ENCODE data around the gene GPR155.
"Not testable (repeated sequence)": the region's sequence is repeated elsewhere in the genome, so short reads cannot be mapped to it uniquely, and the experiment has no call there.

The GPR155 gene

DNA sequence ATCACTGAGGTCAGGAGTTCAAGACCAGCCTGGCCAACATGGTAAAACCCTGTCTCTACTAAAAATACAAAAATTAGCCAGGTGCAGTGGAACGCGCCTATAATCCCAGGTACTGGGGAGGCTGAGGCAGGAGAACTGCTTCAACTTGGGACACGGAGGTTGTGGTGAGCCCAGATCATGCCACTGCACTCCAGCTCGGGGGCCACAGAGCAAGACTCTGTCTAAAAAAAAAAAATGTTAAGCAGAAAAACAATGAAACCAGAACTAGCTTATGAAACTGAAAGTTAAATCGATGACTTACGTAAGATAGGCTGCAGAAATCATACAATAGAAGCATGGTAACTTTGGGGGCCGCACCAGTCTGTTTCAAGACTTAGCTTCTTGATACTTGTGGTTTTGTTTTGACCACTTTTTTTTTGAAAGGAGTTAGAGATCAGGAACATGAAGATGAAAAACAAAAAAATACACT lies 6.2 kb upstream of the GPR155 start:
- peak; percentile 37 for DNase-seq
- in situ Hi-C loops (cut with MboI; ENCODE audit: low pct_unique_long_range_greater_than_20kb, low sequenced_read_pairs), result no loop called here

DNA sequence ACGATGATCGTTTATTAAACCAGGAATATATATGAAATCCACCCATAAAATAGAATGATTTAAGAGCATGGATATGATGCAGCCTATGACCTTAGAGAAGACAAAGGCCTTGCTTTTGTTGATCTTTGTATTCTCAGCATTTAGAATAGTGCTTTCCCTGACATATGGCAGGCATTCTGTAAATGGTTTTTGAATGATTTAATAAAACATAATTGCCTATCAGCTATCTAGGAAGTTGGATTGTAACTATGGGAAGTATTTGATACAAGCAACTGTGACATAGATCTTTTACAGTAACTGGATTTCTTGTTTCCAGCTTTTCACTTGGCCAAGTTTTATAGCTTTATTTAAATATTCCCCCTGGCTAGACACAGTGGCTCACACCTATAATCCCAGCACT lies 5.1 kb upstream of the GPR155 start:
- no peak for DNase-seq
- in situ Hi-C loops (cut with MboI; ENCODE audit: low pct_unique_long_range_greater_than_20kb, low sequenced_read_pairs), result no loop called here

DNA sequence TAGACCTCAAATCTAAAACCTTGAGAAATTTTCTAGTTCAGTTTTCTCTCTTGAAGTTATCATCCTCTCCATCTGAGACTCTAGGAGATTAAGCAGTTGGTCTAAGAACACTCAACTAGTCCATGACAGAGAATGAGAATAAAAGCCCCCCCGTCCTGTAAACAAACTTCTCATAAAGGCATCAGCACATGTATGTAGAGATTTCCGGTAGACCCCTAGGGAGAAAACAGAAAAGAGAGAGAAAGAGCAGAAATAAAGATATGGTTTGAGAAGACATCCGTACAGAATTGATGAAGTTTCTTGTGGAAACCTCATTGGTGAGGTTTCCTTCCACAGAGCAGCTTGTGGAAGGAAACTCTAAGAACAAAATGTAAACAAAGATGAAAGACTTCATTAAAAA lies 3.2 kb upstream of the GPR155 start:
- no peak for DNase-seq
- in situ Hi-C loops (cut with MboI; ENCODE audit: low pct_unique_long_range_greater_than_20kb, low sequenced_read_pairs), result no loop called here

DNA sequence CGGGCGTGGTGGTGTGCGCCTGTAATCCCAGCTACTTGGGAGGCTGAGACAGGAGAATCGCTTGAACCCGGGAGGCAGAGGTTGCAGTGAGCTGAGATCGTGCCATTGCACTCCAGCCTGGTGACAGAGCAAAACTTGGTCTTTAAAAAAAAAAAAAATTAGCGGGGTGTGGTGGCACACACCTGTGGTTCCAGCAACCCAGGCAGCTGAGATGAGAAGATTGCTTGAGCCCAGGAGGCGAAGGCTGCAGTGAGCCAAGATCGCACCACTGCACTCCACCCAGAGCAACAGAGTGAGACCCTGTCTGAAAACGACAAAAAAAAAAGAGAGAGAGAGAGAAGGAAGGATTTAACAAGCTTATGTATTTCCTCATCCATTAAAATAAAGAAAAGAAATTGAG lies 2.7 kb upstream of the GPR155 start:
- DNase-seq; in situ Hi-C loops (cut with MboI; ENCODE audit: low pct_unique_long_range_greater_than_20kb, low sequenced_read_pairs): not testable (repeated sequence)

DNA sequence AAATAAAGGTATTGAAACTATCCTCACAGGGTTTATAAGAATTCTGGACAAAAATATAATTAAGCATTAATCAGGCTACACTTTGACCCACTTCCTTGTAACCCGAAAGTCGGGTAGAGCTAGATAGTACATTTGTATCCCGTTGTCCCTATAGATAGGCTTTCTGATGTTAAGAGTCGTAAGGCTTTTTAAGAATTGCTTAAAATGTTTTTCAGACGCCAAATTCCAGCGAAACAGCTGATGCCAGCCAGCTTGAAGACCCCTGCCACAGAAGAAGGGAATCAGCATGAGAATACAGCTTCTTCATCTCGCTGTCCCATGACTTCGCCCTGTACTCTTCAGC lies 962 bp upstream of the GPR155 start:
- DNase-seq, result no peak
- in situ Hi-C loops (cut with MboI; ENCODE audit: low pct_unique_long_range_greater_than_20kb, low sequenced_read_pairs), result no loop called here

DNA sequence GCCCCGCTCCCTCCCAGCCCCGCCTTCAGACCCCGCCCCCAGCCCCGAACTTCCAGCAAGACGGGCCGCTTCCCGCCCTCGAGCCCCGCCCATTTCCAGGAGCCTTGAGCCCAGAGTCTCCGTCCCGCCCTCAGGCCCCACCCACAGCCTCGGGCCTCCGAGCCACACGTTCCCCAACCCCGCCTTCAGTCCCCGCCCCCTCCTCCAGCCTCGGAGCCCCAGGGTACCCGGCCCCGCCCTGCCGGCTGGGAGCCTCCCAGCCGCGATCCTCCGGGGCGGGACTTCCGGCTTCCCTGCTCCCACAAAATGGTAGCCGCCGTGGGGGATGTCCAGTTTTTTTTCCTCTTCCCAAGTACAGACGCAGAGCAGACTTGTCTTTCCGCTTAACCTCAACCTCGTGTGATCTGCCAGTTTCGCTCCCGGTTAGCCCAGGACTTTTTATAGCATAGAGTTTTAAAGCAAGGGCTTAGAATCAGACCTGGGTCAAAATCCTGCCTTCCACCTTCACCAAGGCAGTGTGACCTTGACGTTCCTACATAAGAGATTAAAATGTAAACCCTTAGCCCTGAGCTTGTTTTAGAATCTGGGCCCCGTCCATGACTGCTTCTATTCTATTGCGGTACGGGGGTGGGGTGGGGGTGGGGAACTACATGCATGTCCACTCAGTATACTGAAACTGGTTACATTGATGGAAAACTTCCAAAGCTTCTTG lies 435 bp upstream of the GPR155 start:
- in situ Hi-C loops (cut with MboI; ENCODE audit: low pct_unique_long_range_greater_than_20kb, low sequenced_read_pairs), result no loop called here
- peak; percentile 85 for DNase-seq

DNA sequence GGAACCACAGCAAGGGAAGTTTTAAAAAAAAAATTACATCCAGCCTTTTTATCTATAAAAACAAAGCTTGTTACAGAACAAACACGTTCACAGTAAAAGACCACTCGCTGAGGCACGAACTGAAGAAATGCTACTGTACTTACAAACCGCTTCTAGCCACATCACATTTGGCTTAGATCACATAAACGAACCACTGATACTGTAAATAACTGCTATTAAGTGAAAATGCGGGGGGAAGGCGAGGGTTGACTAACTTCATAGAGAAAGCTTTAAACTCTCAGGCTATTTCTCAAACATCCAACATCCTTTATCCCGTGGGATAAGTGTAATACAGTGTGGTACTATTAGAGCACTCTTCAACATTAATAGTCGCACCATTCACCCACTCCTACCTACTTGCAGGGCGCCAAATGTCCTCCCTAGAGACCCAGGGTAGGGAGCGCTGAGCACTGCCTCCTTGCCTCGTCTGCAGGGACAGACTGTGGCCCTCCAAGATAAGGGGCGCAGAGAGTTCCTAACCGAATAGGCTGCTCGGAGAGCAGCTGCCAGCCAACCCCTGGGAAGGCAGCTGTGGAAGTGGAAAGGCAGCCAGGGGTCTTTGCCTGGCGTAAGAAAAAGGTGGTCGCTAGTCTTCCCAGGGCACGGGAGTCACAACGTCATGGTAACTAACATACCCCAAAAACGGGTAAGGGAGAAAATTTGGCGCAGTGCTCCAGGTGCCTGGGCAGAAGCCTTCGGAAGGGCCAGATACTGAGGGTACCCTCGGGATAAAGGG lies 854 bp downstream of the GPR155 start:
- DNase-seq, result peak; percentile 63

DNA sequence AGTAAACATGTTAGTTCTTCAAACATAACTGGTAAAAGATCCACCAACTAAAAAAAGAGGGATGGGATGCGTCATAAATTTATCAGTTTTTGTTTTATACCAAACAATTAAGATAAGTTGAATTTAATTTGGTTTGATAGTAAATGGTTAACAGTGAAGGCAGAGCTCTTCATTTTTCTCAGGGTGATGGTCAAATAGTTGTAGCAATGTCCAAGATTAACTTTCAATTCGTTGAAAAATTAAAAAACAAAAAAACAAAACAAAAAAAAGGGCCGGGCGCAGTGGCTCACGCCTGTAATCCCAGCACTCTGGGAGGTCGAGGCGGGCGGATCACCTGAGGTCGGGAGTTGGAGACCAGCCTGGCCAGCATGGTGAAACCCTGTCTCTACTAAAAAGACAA lies 1.8 kb downstream of the GPR155 start:
- DNase-seq; in situ Hi-C loops (cut with MboI; ENCODE audit: low pct_unique_long_range_greater_than_20kb, low sequenced_read_pairs): not testable (repeated sequence)

More for the DNA sequence above, 854 bp downstream of the GPR155 start:
- in situ Hi-C loops (cut with MboI; ENCODE audit: low pct_unique_long_range_greater_than_20kb, low sequenced_read_pairs), result no loop called here

DNA sequence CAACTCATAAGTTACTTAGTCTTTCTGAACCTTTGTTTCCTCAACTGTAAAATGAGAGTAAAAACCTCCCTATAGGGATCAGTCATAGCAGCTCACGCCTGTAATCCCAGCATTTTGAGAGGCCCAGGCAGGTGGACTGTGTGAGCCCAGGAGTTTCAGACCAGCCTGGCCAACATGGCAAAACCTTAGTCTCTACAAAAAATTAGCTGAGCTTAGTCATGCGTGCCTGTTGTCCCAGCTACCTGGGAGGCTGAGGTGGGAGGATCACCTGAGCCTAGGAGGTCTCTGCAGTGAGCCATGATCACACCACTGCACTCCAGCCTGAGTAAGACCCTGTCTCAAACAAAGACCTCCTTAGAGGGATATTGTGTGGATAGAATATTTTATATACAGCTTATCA lies 2.3 kb downstream of the GPR155 start:
- in situ Hi-C loops (cut with MboI; ENCODE audit: low pct_unique_long_range_greater_than_20kb, low sequenced_read_pairs), result no loop called here
- DNase-seq, result no peak

DNA sequence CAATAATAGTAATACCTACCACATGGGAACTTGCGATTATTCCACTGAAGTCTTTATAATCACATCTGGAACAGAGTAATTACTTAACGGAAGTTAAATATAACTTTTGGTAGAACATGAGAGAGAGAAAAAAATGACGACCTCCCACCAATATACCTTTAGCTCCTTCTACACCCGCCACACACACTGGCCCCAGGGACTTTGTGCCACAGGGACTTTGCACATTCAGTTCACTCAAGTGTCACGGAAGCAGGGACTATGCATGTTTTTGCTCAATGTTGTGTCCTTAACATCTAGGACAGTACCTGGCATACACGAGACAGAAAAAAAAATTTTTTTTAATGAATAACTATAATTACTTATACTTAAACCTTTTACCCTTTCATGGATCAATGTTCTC lies 4.0 kb downstream of the GPR155 start:
- no peak for DNase-seq
- in situ Hi-C loops (cut with MboI; ENCODE audit: low pct_unique_long_range_greater_than_20kb, low sequenced_read_pairs), result no loop called here

DNA sequence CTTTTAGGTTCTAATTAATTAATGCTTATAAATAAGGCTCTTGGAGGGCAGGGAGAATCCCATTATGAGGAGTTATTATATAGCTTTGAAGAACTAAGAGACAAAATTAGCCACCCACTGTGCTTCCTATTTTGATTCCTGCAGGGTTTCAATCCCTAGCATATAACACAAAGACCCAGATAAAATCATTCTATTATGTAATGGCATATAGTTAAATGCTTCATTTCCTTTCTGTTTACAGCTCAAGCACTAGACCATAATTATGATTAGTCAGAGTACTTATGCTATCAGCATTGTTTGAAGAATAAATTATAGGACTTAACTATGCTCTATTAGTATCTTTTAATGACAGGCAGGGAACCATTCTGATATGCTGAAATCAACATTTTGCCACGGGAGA lies 9.1 kb downstream of the GPR155 start:
- no peak for DNase-seq
- in situ Hi-C loops (cut with MboI; ENCODE audit: low pct_unique_long_range_greater_than_20kb, low sequenced_read_pairs), result no loop called here

DNA sequence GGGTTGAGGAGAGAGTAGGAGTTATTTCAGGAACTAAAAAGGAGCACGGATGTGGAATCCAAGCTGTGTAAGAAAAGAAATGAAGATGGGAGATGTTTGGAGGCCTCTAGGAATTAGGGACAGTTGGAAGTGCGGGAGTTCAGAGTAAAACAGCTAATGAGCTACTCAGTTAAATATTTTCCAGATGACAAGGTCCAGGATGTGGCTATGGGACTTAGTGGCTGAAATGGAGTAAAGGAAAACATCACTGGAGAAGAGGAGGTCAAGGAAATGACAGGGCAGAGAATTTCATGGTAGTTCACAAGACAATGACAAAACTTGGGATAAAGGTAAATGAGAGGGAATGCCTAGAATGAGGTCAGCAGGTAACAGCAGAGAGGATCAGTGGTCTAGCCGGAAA lies 13.0 kb downstream of the GPR155 start:
- in situ Hi-C loops (cut with MboI; ENCODE audit: low pct_unique_long_range_greater_than_20kb, low sequenced_read_pairs), result loop anchor here (25.0 kb wide), 1 partner anchor 214 kb away; no protein-coding TSS in a partner anchor
- DNase-seq, result no peak

DNA sequence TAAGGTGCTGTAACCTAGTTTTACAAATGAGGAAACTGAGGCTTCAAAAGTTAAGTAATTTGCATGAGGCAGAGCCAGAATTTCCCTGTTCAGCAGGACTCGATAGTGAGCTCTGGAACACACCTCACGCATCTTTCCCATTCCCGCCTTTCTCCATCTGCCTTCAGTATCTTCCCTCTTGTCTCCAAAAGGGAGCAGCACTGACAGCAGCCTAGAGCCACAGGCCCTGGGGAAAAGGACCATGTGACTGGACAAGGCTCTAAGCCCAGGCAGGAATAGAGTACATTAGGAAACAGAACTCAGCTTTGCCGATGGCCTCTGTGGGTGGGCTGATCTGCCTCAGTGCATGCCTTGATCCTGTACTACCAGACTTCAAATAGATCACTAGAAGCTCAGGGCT lies 21.5 kb downstream of the GPR155 start:
- DNase-seq, result no peak
- in situ Hi-C loops (cut with MboI; ENCODE audit: low pct_unique_long_range_greater_than_20kb, low sequenced_read_pairs), result loop anchor here (25.0 kb wide), 1 partner anchor 222 kb away; no protein-coding TSS in a partner anchor

DNA sequence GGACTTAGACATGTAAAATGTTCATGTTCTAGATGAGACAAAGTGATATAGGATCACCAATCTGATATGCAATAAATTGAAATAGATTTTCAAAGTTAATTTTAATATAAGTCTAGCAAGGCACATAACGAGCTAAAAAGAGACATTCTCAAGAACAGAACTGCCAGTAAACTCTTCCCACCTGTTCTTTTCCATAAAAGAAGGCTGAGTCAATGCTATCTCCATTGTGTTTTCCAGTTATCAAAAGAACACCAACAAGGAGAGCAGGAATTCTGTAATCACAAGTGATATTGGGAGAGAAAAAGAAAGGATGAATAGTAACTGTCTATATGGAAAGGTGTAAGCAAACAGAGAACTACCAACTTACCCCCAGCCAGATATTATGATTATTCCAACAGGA lies 25.6 kb downstream of the GPR155 start:
- in situ Hi-C loops (cut with MboI; ENCODE audit: low pct_unique_long_range_greater_than_20kb, low sequenced_read_pairs), result loop anchor here (25.0 kb wide), 1 partner anchor 226 kb away; no protein-coding TSS in a partner anchor
- no peak for DNase-seq

DNA sequence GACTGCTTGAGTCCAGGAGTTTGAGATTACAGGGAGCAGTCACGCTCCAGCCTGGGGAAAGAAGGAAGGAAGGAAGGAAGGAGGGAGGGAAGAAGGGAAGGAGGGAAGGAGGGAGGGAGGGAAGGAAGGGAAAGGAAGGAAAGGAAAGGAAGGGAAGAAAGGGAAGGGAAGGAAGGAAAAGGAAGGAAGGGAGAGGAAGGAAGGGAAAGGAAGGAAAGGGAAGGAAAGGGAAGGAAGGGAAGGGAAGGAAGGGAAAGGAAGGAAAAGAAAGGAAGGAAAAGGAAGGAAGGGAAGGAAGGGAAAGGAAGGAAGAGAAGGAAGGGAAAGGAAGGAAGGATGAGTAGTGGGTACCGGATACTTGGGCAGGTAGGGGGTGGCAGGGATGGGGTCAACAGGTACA lies 32.3 kb downstream of the GPR155 start:
- in situ Hi-C loops (cut with MboI; ENCODE audit: low pct_unique_long_range_greater_than_20kb, low sequenced_read_pairs), result loop anchor here (25.0 kb wide), 1 partner anchor 233 kb away; no protein-coding TSS in a partner anchor
- DNase-seq, result no peak

DNA sequence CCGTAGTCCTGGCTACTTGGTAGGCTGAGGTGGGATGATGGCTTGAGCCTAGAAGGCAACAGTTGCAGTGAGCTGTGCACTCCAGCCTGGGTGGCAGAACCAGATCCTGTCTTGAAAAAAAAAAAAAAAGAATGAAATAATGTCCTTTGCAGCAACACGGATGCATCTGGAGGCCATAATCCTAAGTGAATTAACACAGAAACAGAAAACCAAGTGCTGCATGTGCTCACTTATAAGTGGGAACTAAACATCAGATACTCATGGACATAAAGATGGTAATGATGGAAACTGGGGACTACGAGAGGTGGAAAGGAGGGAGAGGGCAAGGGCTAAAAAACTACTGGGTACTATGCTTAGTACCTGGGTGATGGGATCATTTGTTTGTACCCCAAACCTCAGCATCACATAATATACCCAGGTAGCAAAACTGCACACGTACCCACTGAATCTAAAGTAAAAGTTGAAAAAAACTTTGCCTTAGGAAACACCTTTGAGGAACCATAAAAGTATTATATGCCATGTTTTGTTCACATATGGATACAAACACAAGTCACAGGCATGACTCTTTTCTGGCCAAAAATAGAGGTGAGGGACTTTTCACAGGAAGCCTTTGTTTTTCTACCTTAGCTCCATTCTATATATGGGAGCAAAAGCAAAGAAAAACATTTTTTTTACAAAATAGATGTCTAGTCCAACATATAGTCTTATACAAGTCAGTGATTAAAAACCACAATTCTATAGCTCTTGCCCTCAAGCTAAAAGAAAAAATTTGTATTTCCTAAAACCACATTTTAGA lies 36.6 kb downstream of the GPR155 start:
- no peak for DNase-seq
- in situ Hi-C loops (cut with MboI; ENCODE audit: low pct_unique_long_range_greater_than_20kb, low sequenced_read_pairs), result loop anchor here (25.0 kb wide), 1 partner anchor 237 kb away; no protein-coding TSS in a partner anchor

DNA sequence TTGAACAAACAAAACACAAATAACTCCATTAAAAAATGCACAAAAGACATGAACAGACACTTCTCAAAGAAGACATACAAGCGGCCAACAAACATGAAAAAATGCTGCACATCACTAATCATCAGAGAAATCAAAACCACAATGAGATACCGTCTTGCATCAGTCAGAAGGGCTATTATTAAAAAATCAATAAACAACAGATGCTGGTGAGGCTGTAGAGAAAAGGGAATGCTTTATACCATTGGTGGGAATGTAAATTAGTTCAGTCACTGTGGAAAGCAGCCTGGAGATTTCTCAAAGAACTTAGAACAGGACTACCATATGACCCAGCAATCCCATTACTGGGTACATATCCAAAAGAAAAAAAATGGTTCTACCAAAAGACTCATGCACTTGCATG lies 37.8 kb downstream of the GPR155 start:
- no peak for DNase-seq
- in situ Hi-C loops (cut with MboI; ENCODE audit: low pct_unique_long_range_greater_than_20kb, low sequenced_read_pairs), result no loop called here

DNA sequence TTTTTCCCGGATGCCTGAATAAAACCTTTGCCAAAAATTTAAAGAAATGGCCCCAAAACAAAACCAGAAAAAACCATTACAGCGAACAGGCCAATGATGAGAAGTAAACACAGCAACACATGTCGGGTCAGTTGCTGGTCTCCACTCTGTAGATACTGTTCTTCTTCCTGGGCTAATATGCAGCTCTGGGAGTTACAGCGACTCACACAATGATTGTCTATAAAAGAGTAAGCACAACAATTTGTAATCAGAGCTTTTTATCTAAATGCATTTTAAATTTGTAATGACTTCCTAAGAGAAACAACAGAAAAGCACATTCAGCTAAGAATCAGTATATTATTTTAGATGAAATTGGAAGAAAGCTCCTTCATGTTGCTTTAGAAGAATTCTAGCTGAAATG lies 40.3 kb downstream of the GPR155 start:
- DNase-seq, result no peak
- in situ Hi-C loops (cut with MboI; ENCODE audit: low pct_unique_long_range_greater_than_20kb, low sequenced_read_pairs), result no loop called here

DNA sequence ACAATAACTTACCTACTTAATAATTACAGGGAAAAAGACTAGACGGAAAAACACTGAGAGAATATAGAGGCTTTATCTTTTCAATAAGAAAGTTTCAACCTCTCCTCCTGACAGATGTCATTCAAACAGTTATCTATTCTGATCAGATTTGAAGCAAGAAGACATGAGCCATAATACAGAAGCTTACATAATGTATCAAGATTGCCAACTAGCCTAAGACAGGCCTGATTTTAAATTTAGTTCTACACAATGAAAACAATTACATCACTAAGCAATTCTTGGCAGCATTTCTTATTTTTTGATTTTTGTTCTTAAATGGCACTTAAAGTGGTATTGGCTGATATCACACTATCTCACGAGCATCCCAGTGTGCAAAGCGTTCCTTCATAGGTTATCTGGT lies 41.6 kb downstream of the GPR155 start:
- no peak for DNase-seq
- in situ Hi-C loops (cut with MboI; ENCODE audit: low pct_unique_long_range_greater_than_20kb, low sequenced_read_pairs), result no loop called here

DNA sequence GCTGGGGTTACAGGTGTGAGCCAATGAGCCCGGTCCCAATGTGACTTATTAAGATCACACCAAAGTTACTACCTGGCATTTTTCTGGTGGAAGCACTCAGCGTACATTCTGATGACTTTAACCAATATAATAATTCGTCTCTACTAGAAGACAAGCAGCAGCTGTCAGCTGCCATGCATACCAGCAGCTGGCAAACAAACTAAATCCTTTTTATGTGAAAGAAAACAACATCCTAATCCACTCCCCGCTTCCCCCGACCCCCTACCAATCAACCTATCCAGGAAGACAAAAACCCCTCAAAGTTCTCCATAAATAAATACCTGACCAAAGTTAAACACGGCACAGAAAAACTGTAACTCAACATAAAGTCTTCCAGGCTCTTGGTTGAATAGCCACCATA lies 42.1 kb downstream of the GPR155 start:
- DNase-seq, result no peak
- in situ Hi-C loops (cut with MboI; ENCODE audit: low pct_unique_long_range_greater_than_20kb, low sequenced_read_pairs), result no loop called here

Measured in KBM-7 (cell line).